ES-I3 (cell line): Measurements from ENCODE around the gene RYR1.
"Not testable (repeated sequence)": the region's sequence is repeated elsewhere in the genome, so short reads cannot be mapped to it uniquely, and the experiment has no call there.

Experiments used
- H3K36me3 ChIP-seq: 2 replicates; pipeline ENCODE4 v1.6.1; 2013; ENCODE audit warnings: mild to moderate bottlenecking, low read length, control low read depth, moderate library complexity; ENCODE audit not compliant: insufficient read depth
- H3K4me1 ChIP-seq: 2 replicates; pipeline ENCODE4 v1.6.1; 2013; ENCODE audit warnings: mild to moderate bottlenecking, control low read depth, low read length; ENCODE audit not compliant: insufficient read depth
- H3K9ac ChIP-seq: 2 replicates; pipeline ENCODE4 v1.6.1; 2013; ENCODE audit warnings: low read depth, mild to moderate bottlenecking, low read length, moderate library complexity
- H3K9me3 ChIP-seq: 2 replicates; pipeline ENCODE4 v1.6.1; 2013; ENCODE audit warnings: mild to moderate bottlenecking, low read length, moderate library complexity; ENCODE audit not compliant: control insufficient read depth, insufficient read depth

The RYR1 gene

GRCh38 chr19:38538386-38538785 lies 104.9 kb downstream of the RYR1 start:
- peaks cover 9% of the 10 kb centered on the region; the same call in 1 of the 2 replicates for H3K9me3 ChIP-seq
- H3K9ac ChIP-seq, result no peak overlapping the region
- H3K36me3 ChIP-seq, result no peaks in the 10 kb centered on the region; the same call in 1 of the 2 replicates
- no peaks in the 10 kb centered on the region for H3K4me1 ChIP-seq

DNA sequence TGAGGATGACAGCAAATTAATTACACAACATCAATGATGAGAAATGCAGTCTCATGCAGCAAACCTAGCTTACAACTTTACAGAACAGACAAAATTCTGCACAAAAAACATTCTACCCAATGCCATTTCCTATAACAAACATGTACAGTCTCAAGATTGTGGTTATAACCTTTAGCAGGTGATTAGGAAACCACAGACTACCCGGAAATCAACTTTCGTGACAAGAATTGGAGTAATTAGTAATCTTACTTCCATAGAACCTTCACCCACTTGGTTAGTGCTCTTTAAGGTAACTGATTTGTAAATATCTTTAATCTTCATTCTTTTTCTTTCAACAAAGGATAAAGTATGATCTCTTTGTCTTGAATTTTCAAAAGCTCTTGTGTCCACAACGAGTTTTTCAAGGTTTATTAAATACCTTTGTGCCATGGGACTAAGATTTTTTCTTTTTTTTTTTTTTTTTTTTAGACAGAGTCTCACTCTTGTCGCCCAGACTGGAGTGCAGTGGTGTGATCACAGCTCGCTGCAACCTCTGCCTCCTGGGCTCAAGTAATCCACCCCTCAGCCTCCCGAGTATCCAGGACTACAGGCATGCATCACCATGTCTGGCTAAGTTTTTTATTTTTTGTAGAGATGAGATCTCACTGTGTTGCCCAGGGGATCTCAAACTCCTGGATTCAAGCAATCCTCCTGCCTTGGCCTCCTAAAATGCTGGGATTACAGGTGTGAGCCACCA lies 105.5 kb downstream of the RYR1 start:
- Histone ChIP-seq H3K36me3 (no peaks in the 10 kb centered on the region; the same call in 1 of the 2 replicates), H3K9me3 (peaks cover 9% of the 10 kb centered on the region; the same call in 1 of the 2 replicates), H3K4me1 (no peaks in the 10 kb centered on the region), H3K9ac (no peak overlapping the region)

GRCh38 chr19:38539751-38540150 lies 106.3 kb downstream of the RYR1 start:
- no peak overlapping the region for H3K9ac ChIP-seq
- peaks cover 8% of the 10 kb centered on the region; the same call in 1 of the 2 replicates for H3K9me3 ChIP-seq
- H3K4me1 ChIP-seq, result peaks cover 7% of the 10 kb centered on the region; the same call in 1 of the 2 replicates
- no peaks in the 10 kb centered on the region; the same call in 1 of the 2 replicates for H3K36me3 ChIP-seq

DNA sequence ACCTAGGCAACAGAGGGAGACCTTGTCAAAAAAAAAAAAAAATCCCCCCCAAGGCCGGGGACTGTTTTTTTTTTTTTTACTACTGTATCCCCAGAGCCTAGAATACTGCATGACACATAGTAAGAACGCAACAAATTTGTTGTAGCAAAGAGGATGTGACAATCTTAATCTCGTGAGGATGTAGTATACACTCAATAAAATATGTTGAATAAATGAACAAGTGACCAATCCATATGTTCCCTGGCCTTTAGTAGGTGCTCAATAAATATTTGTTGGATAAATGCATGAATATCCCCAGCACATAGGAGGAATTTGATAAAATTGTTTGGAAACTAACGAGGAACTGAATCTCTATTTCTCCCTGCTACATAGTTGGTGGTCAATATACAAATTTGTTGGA lies 108.5 kb downstream of the RYR1 start:
- Histone ChIP-seq H3K36me3 (no peaks in the 10 kb centered on the region), H3K9ac (no peak overlapping the region), H3K9me3 (no peaks in the 10 kb centered on the region), H3K4me1 (peaks cover 12% of the 10 kb centered on the region; the same call in 1 of the 2 replicates)

DNA sequence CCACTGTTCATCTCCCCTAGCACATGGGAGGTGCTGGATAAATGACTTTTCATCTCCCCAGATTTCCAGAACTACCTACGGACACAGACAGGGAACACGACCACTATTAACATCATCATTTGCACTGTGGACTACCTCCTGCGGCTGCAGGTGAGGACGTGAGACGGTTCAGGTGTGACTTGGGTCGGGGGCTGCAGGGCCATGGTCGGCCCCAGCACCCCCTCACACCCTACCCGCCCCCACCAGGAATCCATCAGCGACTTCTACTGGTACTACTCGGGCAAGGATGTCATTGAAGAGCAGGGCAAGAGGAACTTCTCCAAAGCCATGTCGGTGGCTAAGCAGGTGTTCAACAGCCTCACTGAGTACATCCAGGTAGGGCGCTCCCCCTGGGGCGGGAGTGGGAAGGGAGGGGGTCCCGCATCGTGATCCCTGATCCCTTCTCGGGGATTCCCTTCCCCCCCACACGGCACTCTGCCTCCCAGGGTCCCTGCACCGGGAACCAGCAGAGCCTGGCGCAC lies 109.9 kb downstream of the RYR1 start:
- H3K9ac ChIP-seq, result peak overlapping the region; percentile 51; the same call in 1 of the 2 replicates
- H3K4me1 ChIP-seq, result peaks cover 12% of the 10 kb centered on the region; the same call in 1 of the 2 replicates
- H3K9me3 ChIP-seq, result no peaks in the 10 kb centered on the region
- H3K36me3 ChIP-seq, result no peaks in the 10 kb centered on the region

DNA sequence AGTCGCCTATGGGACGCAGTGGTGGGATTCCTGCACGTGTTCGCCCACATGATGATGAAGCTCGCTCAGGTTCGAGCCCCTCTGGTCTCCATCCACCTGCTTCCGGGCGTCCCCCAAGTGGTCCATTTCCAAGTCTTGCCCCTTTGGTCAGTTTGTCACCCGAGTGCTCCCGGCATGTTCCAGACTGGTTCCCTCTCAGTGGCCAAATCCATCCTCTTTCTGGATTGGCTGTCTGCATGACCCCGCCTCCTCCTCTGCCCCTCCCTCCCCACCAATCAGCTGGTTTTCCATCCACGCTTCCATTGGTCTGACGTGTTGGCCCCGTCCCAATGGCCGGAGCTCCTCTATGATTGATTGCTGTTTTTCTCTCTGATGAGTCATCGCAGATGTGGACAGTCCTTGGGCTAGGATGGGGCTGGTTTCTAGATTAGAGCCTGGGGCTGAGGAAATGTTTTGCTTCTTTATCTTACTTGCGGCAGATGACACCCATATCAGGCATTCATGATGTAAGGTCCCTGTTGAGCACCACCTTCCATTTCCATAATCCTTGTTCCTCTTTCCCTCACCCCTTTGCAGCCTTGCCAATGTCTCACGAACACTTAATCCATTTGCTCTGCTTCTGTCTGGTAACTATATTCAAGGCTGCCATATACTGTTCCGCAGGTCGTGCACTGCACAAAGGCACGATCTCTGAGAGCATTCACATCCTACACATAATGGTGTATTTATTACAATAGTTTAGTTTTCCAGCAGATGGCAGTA lies 110.5 kb downstream of the RYR1 start:
- H3K9me3 ChIP-seq, result no peaks in the 10 kb centered on the region
- peaks cover 12% of the 10 kb centered on the region; the same call in 1 of the 2 replicates for H3K4me1 ChIP-seq
- H3K9ac ChIP-seq, result peak overlapping the region; percentile 51; the same call in 1 of the 2 replicates
- no peaks in the 10 kb centered on the region for H3K36me3 ChIP-seq

DNA sequence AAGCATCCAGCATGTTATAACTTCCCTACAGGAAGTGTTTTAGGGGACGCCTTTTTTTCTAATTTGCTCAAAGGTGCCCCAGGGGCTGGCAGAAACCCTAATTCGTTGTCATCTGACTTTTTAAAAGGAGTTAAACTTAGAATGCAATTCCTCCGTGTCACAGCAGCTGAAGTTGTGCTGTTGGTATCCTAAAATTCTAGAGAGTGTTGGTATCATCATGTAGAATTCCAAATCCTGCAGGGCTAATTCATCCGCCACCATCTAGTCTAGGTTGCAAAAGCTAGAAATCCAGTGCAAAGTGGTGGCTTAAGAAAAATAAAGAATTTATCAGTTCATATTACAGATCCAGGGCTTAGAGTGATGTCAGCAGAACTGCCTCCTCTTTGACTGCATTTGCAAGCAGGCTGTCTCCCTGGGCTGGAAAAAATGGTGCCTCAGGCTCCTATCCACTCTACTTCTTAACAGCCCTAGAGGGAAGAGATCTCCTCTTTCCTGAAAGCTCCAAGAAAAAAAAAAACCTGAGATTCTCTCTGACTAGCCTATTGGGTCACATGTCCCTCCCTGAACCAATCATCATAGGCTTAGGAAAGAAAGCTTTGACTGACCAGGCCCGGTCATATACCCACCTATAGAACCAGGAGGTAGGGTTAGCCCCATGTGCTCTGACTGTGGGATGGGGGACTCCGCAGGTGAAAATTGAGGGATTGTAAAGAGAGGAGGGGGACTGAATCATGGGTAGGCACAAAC lies 111.3 kb downstream of the RYR1 start:
- H3K4me1 ChIP-seq, result peaks cover 12% of the 10 kb centered on the region; the same call in 1 of the 2 replicates
- no peaks in the 10 kb centered on the region for H3K9me3 ChIP-seq
- H3K36me3 ChIP-seq, result no peaks in the 10 kb centered on the region
- H3K9ac ChIP-seq, result peak overlapping the region; percentile 51; the same call in 1 of the 2 replicates

- Histone ChIP-seq H3K36me3 (no peaks in the 10 kb centered on the region), H3K4me1 (peaks cover 12% of the 10 kb centered on the region; the same call in 1 of the 2 replicates), H3K9ac (no peak overlapping the region), H3K9me3 (no peaks in the 10 kb centered on the region)
These were observed 112.1 kb downstream of the RYR1 start for GRCh38 chr19:38545596-38545995.

DNA sequence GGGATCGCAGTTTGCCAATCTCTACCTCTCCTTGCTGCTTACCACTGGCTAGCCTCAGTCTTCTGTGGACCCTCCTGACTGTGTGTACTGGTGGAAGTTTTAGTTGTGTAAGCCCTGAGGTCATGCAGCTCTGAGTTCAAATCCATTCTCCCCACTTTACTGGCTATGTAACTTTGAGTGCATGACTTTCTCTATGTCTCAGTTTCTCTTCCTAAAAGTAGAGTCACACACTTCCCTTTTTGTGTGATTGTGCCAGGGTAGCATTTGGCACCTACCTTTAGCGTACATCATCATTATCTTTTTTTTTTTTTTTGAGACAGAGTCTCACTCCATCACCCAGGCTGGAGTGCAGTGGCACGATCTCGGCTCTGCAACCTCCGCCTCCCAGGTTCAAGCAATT lies 113.9 kb downstream of the RYR1 start:
- Histone ChIP-seq H3K9me3 (no peaks in the 10 kb centered on the region), H3K4me1 (peaks cover 12% of the 10 kb centered on the region; the same call in 1 of the 2 replicates), H3K36me3 (no peaks in the 10 kb centered on the region), H3K9ac (no peak overlapping the region)

- Histone ChIP-seq H3K9ac (no peak overlapping the region), H3K9me3 (no peaks in the 10 kb centered on the region), H3K36me3 (no peaks in the 10 kb centered on the region), H3K4me1 (peaks cover 12% of the 10 kb centered on the region; the same call in 1 of the 2 replicates)
These were observed 115.6 kb downstream of the RYR1 start for GRCh38 chr19:38549061-38549460.

DNA sequence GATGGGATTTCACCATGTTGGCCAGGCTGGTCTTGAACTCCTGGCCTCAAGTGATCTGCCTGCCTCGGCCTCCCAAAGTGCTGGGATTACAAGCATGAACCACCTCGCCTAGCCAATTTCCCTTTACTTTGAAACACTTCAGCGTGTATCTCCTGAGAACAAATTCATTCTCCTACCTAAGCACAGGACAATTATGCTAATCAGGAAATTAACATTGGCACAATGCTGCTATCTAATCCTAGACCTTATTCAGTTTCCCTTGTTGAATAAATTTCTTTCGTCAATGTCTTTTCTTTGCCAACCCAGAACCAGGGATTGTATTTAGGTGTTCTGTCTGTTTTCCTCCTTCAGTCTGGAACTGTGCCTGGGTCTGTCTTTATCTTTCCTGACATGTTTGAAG lies 116.5 kb downstream of the RYR1 start:
- Histone ChIP-seq H3K9ac (no peak overlapping the region), H3K36me3 (no peaks in the 10 kb centered on the region), H3K9me3 (no peaks in the 10 kb centered on the region), H3K4me1 (peaks cover 4% of the 10 kb centered on the region; the same call in 1 of the 2 replicates)

DNA sequence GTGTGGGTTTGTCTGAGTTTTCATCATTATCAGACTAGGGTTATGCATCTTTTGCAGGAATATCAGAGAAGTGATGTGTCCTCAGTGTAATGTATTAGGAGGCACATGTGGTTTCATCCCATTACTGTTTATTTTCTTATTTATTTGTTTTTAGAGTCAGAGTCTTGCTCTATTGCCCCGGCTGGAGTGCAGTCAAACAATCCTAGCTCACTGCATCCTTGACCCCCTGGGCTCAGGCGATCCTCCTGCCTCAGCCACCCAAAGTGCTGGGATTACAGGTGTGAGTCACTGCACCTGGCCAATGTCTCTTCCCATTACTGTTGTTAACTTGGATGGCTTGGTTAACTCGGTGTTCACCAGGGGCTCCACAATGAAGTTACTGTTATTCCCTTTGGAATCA lies 116.9 kb downstream of the RYR1 start:
- Histone ChIP-seq H3K36me3 (no peaks in the 10 kb centered on the region), H3K4me1 (no peaks in the 10 kb centered on the region; the same call in 1 of the 2 replicates), H3K9ac (no peak overlapping the region), H3K9me3 (no peaks in the 10 kb centered on the region)

DNA sequence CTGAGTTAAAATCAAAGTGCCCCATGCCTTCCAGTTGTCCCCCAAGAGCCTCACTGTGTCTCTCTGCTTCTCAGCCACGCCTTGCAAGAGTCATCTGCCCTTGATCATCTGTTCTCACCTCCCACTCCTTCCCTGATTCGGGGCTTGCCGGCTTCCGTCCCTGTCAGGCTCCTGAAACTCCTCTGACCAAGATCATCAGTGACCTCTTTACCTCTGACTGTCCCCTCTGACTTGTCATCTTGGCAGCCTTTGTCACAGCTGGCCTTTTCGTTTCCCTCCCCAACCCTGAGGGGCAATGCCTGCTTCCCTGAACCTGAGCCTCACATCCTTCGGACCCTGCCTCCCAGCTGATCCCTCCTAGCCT lies 117.9 kb downstream of the RYR1 start:
- no peaks in the 10 kb centered on the region for H3K9me3 ChIP-seq
- H3K4me1 ChIP-seq, result no peaks in the 10 kb centered on the region
- no peaks in the 10 kb centered on the region for H3K36me3 ChIP-seq
- H3K9ac ChIP-seq, result no peak overlapping the region

- not testable (repeated sequence) for H3K9me3 ChIP-seq, H3K36me3 ChIP-seq, H3K4me1 ChIP-seq, H3K9ac ChIP-seq
These were observed 119.7 kb downstream of the RYR1 start for GRCh38 chr19:38553239-38553638.
